ENCODE measurements around the gene CFL2. TPM values are rescaled to one million over a fixed set of nuclear protein-coding genes. Genes with fewer than 3 reads are reported as not detected.

CFL2 gene
- polyA plus RNA-seq, 3 donors: 2.0 to 3.8 (median 3.5) TPM

DNA sequence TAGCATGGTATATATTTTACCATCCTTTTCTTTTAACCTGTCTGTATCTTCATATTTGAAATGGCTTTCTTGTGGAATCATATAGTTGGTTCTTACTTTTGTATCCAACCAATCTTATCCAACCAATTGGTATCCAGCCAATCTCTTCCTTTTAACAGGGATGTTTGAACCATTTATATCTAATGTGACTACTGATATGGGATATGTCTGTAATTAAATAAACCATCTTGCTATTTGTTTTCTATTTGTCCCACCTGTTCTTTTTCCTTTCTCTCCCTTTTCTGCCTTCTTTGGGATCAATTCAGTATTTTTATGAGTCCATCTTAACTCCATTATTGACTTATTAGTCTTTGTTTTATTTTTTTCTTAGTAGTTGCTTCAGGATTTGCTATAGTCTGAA, 53.6 kb downstream of the CFL2 start:
- TF ChIP-seq, protein P1, sequence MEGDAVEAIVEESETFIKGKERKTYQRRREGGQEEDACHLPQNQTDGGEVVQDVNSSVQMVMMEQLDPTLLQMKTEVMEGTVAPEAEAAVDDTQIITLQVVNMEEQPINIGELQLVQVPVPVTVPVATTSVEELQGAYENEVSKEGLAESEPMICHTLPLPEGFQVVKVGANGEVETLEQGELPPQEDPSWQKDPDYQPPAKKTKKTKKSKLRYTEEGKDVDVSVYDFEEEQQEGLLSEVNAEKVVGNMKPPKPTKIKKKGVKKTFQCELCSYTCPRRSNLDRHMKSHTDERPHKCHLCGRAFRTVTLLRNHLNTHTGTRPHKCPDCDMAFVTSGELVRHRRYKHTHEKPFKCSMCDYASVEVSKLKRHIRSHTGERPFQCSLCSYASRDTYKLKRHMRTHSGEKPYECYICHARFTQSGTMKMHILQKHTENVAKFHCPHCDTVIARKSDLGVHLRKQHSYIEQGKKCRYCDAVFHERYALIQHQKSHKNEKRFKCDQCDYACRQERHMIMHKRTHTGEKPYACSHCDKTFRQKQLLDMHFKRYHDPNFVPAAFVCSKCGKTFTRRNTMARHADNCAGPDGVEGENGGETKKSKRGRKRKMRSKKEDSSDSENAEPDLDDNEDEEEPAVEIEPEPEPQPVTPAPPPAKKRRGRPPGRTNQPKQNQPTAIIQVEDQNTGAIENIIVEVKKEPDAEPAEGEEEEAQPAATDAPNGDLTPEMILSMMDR (IDR thresholded peaks at IDR 0.05): no peak
- peaks cover 2 to 8% (median 6%) of the 10 kb centered on the region in 7 donors for H3K9me3 Mint-ChIP-seq
- no peak overlapping the region for H3K4me3 Mint-ChIP-seq
- Histone ChIP-seq H4K20me1 (ENCODE audit: insufficient read depth, low read length) (no peaks in the 10 kb centered on the region), H3K27me3 (ENCODE audit: control insufficient read depth in 2 of 2, insufficient read depth in 2 of 2, low read length in 2 of 2) (no peaks in the 10 kb centered on the region), H3K9me3 (replicated peaks in 1 of 2; ENCODE audit: control insufficient read depth in 1 of 2, insufficient read depth in 1 of 2, low read length in 2 of 2) (peaks cover 0 to 3% of the 10 kb centered on the region in 2 donors), H3K36me3 (replicated peaks in 1 of 2; ENCODE audit: control insufficient read depth in 1 of 2, insufficient read depth in 2 of 2, low read length in 2 of 2) (no peaks in the 10 kb centered on the region), H3K4me1 (ENCODE audit: control insufficient read depth in 1 of 2, insufficient read depth in 2 of 2, low read length in 2 of 2) (peaks cover 0 to 2% of the 10 kb centered on the region in 2 donors), H3K79me2 (ENCODE audit: insufficient read depth, low read length) (no peaks in the 10 kb centered on the region), H3K4me3 (replicated peaks in 1 of 3; ENCODE audit: low read depth in 2 of 3, low read length in 3 of 3) (no peak overlapping the region), H3K27ac (ENCODE audit: low read depth in 1 of 2, low read length in 2 of 2) (no peak overlapping the region), H3K4me2 (replicated peaks; ENCODE audit: extremely low read depth, low read length, poor library complexity, severe bottlenecking) (no peak overlapping the region), H3K9ac (ENCODE audit: insufficient read depth, low read length, poor library complexity, severe bottlenecking) (no peak overlapping the region), H2AFZ (ENCODE audit: insufficient read depth, low read depth, low read length, poor library complexity, severe bottlenecking) (no peak overlapping the region)
- intact Hi-C loops (cut with micrococcal nuclease): no loop called here
- H3K27me3 Mint-ChIP-seq (ENCODE audit: low read depth in 3 of 3): peaks cover 0 to 3% (median 0%) of the 10 kb centered on the region in 3 donors
- H3K27ac Mint-ChIP-seq: no peak overlapping the region
- no peaks in the 10 kb centered on the region for H3K4me1 Mint-ChIP-seq
- no peaks in the 10 kb centered on the region for H3K36me3 Mint-ChIP-seq
- DNase-seq: no peak

Small RNA genes within 50 kb of the gene (small RNA-seq; reads per million reads assigned to genes)
- not detected for gene RNU6-1261P (ENCODE audit: insufficient read length, low read depth)

Other genes with a start within 250 kb of the CFL2 start
- 10 to 100 TPM; 20.7 to 76.2 (median 70.2) TPM for gene EAPP, start 174.9 kb downstream of the CFL2 start, polyA plus RNA-seq
- 100 to 1,000 TPM in 2 of 3 donors, 10 to 100 TPM in 1; 46.7 to 115 (median 114) TPM for gene SNX6, start 84.4 kb downstream of the CFL2 start, polyA plus RNA-seq
- gene BAZ1A, start 160.8 kb upstream of the CFL2 start, polyA plus RNA-seq: 10 to 100 TPM in 2 of 3 donors, 1 to 10 TPM in 1; 7.3 to 25.5 (median 12.7) TPM